GM21423 (cell line): ENCODE data around the gene SECISBP2.

Experiments used
- ATAC-seq: cut with Tn5 transposase; IDR thresholded peaks from one replicate; pipeline ENCODE4 v1.9.1; 2021; ENCODE audit warnings: mild to moderate bottlenecking, moderate library complexity; ENCODE audit not compliant: unreplicated experiment

The SECISBP2 gene

DNA sequence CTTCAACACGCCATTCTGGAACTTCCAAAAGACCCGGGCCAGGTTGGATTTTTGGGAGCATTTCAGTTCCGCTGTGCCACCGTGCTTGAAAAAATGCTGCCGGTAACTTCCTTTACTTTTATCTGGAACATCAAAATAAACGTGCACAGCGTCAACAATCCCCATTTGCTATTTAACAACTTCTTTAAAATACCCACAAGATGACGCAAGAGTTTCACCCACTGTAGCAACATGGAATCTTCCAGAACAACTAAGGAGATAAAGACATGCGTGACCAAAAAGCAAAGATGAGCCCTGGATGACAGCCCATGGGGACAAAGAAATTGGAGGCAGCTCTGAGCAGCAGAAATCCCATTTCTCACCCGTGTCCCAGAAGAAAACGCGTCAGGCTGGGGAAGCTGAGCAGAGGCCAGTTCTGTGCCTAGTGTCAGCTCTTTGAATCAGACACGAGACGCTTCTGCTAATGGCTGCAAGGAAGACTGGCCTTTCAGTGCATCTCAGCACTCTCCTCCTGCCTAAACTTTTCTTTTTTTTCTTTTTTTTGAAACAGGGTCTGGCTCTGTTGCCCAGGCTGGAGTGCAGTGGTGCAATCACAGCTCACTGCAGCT is 61.3 kb downstream of the SECISBP2 start:
- no peak for ATAC-seq

DNA sequence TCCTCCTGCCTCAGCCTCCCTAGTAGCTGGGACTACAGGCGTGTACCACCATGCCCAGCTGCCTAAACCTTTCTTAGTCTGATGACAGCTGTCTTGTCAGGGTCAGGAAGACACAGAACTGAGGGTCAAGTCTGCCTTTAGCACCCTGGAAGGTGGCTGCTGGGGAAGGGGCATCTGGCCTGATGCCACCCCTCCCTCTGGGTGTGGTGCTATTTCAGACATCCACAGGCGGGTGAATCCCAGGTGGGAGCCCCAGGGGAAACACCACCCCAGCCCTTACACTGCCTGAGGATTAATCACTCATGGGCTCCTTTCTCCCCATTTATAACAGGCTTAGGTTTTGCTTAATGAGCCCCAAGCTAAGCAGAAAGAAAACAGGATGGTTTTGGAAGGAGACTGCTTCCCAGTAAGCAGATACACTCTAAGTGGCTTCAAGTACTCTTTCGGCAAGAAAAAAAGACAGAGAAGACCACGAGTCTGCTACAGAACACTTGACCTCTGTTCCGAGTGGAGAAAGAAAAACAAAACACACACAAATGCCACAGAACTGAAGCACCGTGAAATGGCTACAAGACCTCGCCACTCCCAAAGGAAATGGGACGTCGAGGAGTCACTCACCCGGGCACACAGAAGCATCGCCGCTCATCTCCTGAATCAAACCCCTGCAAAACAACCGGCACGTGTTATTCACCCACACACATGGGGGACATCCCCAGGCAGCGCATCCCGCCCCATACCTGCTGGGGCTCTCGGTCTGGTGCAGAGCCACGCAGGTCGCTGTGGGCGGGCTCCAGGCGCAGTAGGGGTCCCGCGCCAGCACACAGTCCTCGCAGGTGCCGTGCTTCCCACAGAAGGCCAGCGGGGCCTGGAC is 62.4 kb downstream of the SECISBP2 start:
- ATAC-seq, result no peak

DNA sequence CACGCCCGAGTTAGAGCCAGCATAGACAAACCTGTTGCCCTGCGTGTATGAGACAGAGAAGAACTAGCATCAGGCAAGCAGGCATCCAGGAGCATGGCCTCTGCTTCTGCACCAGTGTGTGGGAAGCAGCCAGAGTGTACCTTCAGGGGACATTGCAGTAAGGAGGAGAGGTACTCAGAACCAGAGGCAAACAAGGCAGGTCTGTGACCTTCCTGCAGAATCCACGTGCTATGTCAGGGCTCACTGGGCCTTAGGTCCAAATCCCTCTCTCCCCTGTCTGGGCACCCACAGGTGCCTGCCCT is 63.0 kb downstream of the SECISBP2 start:
- no peak for ATAC-seq

DNA sequence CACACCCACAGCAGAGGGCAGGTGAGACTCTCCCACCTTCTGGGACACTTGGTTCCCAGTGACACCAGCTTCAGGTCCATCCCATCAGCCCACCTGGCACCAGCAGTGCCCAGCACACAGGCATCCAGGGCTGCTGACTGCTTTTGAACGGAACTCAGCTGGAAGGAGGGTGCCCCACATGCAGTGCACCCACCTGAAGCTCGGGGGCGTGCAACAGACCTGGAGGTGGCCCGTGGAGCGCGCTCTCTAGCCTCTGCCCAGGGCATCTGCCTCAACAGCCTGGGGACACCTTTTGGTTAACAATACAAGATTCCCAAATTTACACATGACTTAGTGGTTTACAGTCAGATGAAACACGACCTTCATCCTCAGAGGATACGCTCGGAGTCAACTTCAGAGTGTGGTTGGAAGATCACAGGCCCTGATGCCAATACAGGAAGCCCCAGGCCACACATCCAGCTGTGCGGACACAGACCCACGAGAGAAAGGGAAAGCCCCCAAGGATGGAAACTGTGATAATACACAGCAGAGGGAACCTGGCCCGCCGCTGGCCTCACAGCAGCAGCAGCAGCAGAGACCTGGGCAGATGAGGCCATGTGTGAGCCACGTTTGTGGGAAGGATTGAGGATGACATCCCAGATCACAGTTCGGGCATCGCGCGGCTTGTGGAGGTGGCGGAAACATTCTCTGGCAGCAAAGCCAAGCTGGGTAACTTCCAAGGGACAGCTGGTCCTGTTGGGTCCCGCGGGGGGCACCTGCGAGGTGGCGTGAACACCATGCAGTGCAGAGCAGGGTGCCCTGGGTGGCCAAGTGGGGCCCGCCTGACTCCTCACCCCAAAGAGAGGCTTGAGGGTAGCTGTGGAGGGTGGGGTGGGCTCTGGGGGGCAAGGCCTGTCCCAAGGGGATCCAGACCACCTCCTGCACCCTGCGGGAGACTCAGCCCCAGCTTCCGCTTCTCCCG is 64.0 kb downstream of the SECISBP2 start:
- no peak for ATAC-seq

DNA sequence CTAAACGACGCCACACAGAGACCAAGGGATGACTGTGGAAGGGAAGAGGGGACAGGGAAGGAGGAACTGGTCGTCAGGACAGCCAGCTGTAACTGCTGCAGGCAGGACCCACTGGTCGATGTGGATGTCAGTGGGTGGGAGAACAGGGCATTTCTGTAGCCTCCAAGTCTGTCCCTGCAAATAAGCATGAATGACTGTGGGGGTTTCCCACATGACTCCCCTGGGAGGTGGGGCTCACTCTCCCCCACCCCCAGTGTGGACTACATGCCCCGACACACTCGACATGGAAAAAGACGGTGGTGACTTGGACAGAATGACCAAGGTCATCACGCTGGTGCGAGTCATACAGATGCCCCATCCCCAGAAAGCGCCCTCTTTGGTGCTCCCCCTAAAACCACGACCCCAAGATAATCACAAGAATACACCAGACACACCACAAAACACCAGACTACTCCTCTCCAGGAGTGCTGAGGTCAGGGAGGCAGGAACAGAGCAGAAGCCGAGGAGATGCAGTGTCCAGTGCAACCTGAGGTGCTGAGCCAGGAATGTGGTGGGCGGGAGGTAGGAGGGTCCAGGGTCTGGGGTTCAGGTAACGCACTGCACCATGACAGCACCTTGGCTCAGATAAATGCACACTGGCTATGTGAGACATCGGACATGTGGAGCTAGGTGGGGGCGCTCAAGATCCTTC is 64.9 kb downstream of the SECISBP2 start:
- no peak for ATAC-seq

DNA sequence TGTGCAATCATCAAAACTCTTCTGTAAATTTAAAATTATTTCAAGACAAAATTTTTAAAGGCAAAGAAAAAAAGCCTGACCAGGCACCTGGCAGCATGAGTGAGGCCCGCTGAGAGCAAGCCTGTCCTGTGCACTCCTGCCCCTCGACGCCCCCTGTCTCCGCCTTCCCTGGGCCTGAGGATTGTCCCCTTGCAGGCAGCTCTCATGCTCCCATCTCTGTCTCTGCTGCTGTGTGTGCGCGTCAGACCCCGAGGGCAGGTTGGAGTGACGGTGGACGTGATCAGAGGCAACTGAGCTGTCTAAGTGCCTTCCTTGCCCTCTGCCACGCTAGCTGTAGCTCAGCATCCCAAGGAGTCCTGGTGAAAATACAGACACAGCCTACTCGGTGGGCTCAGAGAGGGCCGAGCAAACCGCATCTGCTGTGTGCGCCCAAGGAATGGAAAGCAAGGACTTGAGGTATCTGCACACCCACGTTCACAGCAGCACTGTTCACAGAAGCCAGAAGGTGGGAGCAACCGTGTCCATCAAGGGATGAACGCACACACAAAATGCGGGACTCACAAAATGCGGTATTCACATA is 65.5 kb downstream of the SECISBP2 start:
- ATAC-seq, result no peak

DNA sequence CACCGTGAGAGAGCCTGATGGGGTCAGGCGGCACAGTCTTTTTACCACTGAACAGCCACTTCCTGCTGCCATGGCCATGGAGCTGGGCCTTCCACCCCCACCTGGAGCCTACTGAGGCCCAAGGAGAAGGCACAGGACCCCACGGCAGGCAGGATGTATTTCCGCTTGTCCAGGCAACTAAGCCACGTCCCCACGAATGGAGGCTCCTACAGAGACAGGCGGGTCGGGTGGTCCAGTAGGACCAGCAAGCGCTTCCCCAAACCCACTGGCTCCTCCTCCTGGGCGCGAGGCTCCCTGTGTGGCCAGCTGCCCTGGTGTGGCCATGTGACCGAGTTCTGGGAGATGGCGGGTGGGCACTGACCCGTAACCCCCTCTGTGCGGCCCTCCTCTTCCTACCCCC is 66.5 kb downstream of the SECISBP2 start:
- no peak for ATAC-seq

DNA sequence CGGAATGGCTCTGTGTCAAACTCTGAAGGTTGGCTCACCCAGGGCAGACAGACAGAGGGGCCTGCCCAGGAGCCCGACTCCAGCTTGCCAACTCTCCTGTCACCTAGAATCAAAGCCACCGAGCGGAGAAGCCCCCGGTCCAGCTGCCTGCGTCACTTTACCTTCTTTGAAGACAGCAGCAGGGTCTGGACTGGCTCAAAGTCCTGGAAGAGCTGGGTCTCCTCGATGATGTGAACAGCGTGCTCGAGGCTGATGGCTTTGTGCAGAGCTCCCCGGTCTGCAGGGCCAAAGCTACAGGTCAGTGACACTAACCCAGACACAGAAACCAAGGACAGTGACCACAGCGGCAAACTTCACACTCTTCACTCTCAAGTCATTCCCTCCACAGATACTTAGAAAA is 67.9 kb downstream of the SECISBP2 start:
- no peak for ATAC-seq

DNA sequence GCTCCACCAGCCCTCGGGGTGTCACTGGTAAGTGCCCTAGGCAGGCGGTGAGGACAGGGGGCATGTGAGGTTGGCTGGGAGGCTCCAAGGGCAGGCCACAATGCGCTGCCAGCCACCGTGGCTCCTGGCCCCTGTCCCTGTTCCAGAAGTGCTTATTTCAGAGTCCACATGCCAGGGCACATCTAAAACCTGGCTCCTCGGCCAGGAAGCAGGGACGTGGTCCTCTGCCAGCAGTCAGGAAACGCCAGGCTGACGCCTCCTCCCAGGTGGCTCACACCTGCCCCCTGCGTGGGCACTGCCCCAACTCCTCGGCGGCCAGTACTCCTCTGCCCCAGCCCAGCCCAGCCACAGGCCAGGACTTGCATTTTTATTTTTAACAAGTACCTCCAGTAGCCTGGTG is 68.5 kb downstream of the SECISBP2 start:
- ATAC-seq, result no peak

DNA sequence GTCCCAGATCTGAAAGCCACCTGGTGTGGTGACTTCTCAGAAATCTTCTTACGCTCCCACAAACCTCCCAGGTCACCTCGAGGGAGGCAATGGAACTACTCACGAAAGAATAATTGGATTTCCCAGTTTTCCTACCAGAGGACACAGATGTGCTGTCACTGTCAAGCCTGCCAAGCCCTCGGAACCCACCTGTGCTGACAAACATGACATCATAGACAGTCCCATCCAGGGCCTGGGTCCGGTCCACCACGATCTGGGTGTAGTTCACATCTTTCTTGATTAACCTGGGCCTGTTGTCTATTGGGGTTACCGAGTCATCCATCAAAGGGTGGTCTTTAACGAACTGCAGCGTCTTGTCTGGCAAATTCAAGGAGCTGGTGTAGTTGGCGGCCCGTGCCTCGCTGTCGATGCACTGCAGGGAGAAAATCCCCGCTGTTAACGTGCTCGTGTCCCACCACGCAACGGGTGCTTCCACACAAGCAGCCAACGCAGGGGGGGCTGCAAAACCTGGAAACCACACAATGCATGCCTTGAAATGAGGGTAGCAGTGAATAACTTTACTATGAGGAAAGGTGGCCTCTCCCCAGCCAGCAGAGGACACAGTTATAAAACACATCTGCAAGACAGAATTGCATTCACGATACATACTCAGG is 69.0 kb downstream of the SECISBP2 start:
- no peak for ATAC-seq

DNA sequence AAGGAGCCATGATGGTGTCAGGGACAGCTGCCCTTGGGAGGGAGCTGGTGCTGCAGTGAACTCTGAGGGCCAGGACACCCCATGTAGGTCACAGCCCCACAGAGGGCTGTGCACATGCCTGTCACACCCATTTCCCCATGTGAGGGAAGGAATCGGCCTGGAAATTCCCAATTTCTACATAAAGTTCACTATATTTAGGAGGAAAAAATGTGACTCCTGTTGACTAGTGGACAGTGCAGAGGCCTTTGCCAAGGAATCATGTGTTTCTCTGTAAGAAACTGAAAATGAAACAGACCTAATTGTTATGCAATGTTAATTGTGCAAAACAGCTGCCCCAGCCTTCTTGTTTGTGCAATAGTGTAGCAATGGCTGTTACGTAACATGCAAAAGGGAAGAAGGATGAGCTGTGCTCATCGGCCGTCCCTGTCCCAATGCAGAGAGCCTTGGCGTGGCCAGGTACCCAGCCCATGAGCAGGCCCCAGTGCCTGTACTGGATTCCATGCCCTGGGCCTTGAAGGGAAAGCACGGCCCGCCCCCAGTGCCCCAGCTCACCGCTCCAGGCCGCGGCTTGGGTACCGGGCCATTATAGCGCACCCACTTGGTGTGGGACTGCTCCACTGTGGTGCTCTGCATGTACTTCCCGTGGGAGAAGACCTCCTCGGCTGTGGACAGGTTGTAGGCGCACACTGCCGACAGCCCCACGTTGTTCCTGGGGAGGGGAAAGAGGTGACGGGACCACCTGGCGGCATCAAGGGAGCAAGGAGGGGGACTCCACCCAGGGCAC is 70.0 kb downstream of the SECISBP2 start:
- no peak for ATAC-seq

DNA sequence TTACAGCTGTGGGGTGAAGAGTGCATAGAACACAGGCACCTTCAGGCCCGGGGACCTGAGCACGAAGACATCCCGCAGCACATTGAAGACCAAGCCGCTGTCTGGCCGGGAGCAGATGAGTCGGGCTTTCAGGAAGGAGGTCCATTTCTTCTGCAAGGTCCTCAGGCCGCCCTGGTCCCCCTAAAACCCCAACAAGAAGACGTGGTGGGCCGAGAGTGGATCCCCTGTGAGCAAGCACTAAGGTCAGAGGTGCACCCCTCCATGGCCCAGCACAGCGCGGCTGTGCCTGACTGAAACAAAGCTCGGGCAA is 70.5 kb downstream of the SECISBP2 start:
- ATAC-seq, result no peak

DNA sequence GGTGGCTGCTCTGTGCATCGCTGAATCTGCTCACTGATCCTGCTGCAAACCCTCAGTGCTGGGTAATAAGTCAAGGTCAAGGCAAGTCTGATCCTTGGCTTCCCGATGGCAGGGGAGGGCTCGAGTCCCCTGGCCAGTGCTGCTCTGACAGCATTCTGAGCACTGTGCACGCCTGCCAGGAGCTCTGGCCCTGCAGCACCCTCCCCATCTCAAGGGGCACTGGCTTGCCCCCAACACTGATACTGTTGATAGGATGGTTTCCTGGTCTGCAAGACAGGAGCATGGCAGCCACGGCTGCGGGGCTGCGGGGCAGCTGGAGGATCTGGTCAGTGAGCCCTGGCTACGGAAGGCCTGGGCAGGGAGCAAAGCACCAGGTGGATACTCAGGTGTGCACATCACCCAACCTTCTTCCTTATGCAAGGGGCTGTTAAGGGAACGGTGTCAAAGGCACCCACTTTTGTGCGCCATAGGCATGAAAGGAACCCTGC is 71.8 kb downstream of the SECISBP2 start:
- ATAC-seq, result no peak

DNA sequence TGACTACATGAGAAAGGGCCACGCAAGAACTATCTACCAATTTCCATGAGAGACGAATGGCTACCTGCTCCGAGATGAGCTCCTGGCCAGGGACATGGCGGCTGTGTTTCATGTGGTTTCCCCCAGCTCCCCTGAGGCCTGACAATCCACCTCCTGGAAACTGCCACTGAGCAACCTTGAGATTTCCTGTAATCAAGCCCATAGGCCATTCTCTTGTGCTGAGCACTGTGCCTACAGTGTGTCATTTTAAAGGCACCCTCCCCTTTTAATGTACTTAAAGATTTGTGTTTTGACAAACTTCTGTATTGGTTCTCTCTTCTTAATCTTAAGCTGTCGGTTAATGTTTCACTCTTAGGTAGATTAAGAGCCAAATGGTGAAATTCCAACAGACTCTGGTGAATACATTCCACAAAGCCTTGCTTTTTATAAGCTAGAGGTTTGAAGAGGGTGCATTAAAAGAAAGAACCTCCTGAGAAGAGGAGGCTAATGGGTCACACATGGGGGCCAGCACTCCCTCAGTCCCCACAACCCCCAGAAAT is 72.3 kb downstream of the SECISBP2 start:
- ATAC-seq, result no peak

DNA sequence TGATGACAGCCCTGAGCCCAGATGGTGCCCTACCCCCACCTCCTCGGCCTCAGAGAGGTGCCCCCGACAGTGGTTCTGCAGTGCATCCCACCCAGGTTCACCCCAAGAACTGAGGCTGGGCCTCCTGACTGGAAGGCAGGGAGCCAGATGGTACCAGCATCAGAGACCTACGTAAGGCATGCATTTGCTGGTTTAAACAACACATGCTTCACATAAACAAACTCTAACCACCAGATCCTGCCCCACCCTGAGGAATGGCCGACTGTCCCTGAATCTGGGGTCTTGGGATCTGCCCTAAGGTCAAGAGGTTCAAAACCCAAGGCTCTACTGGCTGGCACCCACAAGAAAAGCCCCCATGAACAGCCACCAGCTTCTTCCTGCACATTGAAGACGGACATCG is 73.3 kb downstream of the SECISBP2 start:
- no peak for ATAC-seq

DNA sequence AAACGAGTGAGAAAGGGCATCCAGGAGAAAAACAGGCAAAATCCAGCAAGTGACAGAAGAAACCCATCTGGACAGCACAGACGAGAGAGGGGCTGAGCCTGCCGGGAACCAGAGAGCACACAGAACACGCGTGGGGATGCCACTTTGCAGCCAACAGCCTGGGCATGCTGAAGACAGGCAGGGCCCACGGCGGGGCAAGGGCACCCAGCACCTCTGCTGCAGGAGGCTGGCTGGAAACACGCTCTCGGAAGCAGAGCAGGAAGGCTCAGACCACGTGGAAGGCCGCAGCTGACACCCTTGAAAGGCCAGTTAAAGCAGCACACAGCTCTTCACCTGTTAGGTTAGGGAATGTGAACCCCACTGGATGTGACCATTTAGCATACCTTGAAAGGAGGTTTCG is 76.1 kb downstream of the SECISBP2 start:
- no peak for ATAC-seq

DNA sequence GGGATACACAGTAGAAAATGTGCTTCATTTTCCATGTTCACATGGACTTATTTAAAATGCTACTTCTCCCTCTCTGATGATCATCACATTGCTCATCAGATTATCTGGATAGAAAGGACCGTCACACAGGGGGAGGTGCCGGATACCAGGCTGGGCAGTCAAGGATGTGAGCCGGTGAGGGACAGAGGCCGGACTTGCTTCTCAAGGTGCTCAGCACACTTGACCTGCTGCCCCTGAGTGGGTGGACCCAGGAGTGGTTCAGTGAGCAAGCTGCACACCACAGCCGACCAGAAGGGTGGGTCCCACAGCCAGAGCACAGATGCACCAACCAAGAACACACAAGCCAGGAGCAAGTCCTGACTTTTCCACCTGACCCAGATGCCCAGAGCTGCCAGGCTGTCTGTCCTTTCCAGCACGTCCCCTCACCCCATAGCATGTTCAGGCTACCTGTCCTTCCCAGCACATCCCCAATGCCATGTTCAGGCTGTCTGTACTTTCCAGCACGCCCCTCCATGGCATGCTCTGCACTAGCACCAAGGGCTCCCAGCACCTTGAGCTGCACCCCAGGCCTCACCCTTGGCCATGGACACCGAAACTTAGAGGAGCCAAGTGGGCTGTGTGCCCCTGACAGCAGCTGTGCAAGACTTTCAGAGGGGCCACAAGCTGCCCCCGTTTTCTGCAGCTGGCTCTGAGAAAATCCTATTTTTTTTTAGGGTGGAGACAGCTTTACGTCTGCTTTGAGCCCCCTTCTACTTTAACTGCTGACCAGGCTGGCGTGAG is 77.8 kb downstream of the SECISBP2 start:
- no peak for ATAC-seq

DNA sequence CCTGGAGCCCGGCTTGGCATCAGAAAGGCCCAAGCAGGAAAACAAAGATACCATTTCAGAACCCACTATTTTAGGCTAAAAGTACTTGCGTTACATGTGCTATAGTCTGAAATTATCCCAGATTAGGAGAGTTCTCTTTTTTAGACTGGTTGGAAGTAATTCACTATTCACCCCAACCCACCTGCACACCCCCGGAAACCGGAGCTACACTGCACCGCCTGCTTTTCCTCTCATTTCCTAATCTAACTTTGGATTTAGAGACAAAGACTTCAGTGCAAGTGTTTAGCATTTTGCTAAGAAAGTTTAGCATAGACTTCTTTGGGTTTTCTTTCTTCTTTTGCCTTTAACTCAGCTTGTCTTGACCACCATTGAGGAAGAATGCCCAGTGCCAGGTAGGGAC is 79.2 kb downstream of the SECISBP2 start:
- no peak for ATAC-seq
